PC-9 (cell line): ENCODE results near the gene NAT9.

Source experiments
- EZH2 ChIP-seq: fragments of 200-600 bp; sonication (generic); IDR thresholded peaks from 2 replicates; pipeline ENCODE4 v1.8.0; 2017; ENCODE audit warnings: antibody characterized with exemption, low read depth
- TF ChIP-seq, protein P1 (sequence below): fragments of 200-600 bp; sonication (generic); conservative IDR thresholded peaks from 2 replicates; pipeline ENCODE4 v1.6.1; 2017; ENCODE audit warnings: mixed run types, antibody characterized with exemption, mild to moderate bottlenecking, moderate library complexity

DNA sequence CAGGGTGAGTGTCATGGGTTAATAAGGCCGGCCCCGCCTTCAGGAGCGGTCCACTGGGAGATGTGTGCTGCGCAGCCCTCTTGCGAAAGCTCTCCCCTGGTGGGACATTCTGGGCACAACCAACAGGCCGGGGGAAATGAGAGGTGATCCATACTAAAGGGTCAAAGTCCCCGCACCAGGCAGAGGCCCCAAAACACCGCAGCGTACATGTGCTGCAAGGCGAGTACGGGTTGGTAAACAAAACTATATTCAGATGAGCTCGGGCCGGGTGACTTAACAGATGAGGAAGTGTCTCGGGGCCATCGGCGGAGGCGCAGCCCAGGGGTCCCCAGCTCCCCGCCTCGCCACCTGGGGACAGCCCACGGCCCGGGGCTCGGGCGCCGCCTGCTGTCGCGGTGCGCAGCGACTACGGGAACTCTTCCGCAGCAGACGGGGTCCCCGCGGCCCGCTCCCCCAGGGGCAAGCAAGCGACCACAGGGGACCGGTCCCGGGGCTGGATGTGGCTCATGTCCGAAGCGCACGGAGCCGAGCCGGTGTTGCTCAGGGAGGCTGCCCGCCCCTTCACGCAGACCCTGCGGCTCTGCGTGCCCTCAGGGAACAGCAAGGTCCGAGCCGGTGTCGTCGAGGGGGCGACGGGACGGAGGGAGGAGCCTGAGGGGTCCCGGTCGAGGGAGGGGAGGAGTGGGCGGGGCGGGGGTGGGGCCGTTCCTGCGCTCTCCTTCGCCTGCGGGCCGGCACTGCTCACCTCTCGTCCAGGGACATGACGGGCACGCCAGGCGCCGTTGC lies 39.4 kb downstream of the NAT9 start, which contains the start of gene RAB37:
- TF ChIP-seq, protein P1, sequence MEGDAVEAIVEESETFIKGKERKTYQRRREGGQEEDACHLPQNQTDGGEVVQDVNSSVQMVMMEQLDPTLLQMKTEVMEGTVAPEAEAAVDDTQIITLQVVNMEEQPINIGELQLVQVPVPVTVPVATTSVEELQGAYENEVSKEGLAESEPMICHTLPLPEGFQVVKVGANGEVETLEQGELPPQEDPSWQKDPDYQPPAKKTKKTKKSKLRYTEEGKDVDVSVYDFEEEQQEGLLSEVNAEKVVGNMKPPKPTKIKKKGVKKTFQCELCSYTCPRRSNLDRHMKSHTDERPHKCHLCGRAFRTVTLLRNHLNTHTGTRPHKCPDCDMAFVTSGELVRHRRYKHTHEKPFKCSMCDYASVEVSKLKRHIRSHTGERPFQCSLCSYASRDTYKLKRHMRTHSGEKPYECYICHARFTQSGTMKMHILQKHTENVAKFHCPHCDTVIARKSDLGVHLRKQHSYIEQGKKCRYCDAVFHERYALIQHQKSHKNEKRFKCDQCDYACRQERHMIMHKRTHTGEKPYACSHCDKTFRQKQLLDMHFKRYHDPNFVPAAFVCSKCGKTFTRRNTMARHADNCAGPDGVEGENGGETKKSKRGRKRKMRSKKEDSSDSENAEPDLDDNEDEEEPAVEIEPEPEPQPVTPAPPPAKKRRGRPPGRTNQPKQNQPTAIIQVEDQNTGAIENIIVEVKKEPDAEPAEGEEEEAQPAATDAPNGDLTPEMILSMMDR = no peak
- no peak for TF ChIP-seq EZH2
